WTC11 (cell line): ENCODE measurements around the gene MEIS2. TPM values are rescaled to one million over a fixed set of nuclear protein-coding genes. Genes with fewer than 3 reads are reported as not detected.

ENCODE experiments used
- ATAC-seq: fragments of 200-7000 bp; cut with Tn5 transposase; 2 replicates; pipeline ENCODE4 v1.10.0; 2021; ENCODE audit warnings: mild to moderate bottlenecking, moderate library complexity
- CTCF ChIA-PET: fragments of 300-600 bp; sonication (Branson Sonifier 250); formaldehyde crosslinking; loops from one replicate; lab custom pipeline; 2021; ENCODE audit warnings: antibody characterized with exemption; lab: Charles Lee
- POLR2A ChIA-PET: fragments of 350-600 bp; sonication (Branson Sonifier 250); formaldehyde crosslinking; loops from one replicate; lab custom pipeline; 2021; ENCODE audit warnings: antibody characterized with exemption; lab: Charles Lee
- DNase-seq: peaks from one replicate; pipeline ENCODE4 v3.0.0; 2021; ENCODE audit warnings: low spot score
- H3K27ac Mint-ChIP-seq: 2 replicates; pipeline ENCODE4 v1.8.0; 2021; ENCODE audit warnings: mixed read lengths
- H3K27me3 Mint-ChIP-seq: 2 replicates; pipeline ENCODE4 v1.8.0; 2021; ENCODE audit warnings: low read depth, mild to moderate bottlenecking, moderate library complexity, mixed read lengths
- H3K36me3 Mint-ChIP-seq: 2 replicates; pipeline ENCODE4 v1.8.0; 2021; ENCODE audit warnings: mixed read lengths
- H3K4me1 Mint-ChIP-seq: 2 replicates; pipeline ENCODE4 v1.8.0; 2022; ENCODE audit warnings: mixed read lengths
- H3K4me3 Mint-ChIP-seq: 2 replicates; pipeline ENCODE4 v1.8.0; 2021; ENCODE audit warnings: mild to moderate bottlenecking, moderate library complexity, mixed read lengths
- H3K9me3 Mint-ChIP-seq: 2 replicates; pipeline ENCODE4 v1.8.0; 2021; ENCODE audit warnings: mixed read lengths
- CREB1 ChIP-seq: sonication (generic); formaldehyde crosslinking; IDR thresholded peaks from 2 replicates; pipeline ENCODE4 v1.8.0; 2023; ENCODE audit warnings: mild to moderate bottlenecking, missing genetic modification reagents
- EMX1 ChIP-seq: fragments of 250-450 bp; sonication (Bioruptor Pico); IDR thresholded peaks from 2 replicates; pipeline ENCODE4 v1.8.0; 2021; ENCODE audit warnings: mild to moderate bottlenecking
- GABPB1 ChIP-seq: sonication (generic); formaldehyde crosslinking; IDR thresholded peaks from 2 replicates; pipeline ENCODE4 v1.8.1; 2023; ENCODE audit warnings: mild to moderate bottlenecking, missing genetic modification reagents
- HMGA2 ChIP-seq: fragments of 250-450 bp; sonication (Bioruptor Pico); IDR thresholded peaks from 2 replicates; pipeline ENCODE4 v1.4.0; 2021; ENCODE audit warnings: mild to moderate bottlenecking, moderate library complexity
- NR1H2 ChIP-seq: sonication (generic); formaldehyde crosslinking; IDR thresholded peaks from 2 replicates; pipeline ENCODE4 v1.9.0; 2021; ENCODE audit warnings: mild to moderate bottlenecking, moderate library complexity, missing genetic modification reagents
- SP1 ChIP-seq: sonication (generic); formaldehyde crosslinking; conservative IDR thresholded peaks from 2 replicates; pipeline ENCODE4 v1.8.1; 2022; ENCODE audit warnings: missing genetic modification reagents
- ZNF121 ChIP-seq: sonication (generic); formaldehyde crosslinking; IDR thresholded peaks from 2 replicates; pipeline ENCODE4 v1.8.0; 2023; ENCODE audit warnings: missing genetic modification reagents
- ZNF138 ChIP-seq: sonication (generic); formaldehyde crosslinking; conservative IDR thresholded peaks from 2 replicates; pipeline ENCODE4 v1.8.1; 2022; ENCODE audit warnings: mild to moderate bottlenecking, moderate library complexity, missing genetic modification reagents
- ZNF219 ChIP-seq: sonication (generic); formaldehyde crosslinking; IDR thresholded peaks from 2 replicates; pipeline ENCODE4 v1.8.0; 2023; ENCODE audit warnings: missing genetic modification reagents, mild to moderate bottlenecking, borderline replicate concordance
- ZNF416 ChIP-seq: fragments of 250-450 bp; sonication (Bioruptor Pico); IDR thresholded peaks from 2 replicates; pipeline ENCODE4 v1.9.0; 2021; ENCODE audit warnings: mild to moderate bottlenecking, inconsistent platforms
- ZNF423 ChIP-seq: fragments of 250-450 bp; sonication (Bioruptor Pico); IDR thresholded peaks from 2 replicates; pipeline ENCODE4 v2.1.2; 2022; ENCODE audit warnings: mild to moderate bottlenecking, moderate library complexity
- total RNA-seq: library from RNA; stranded (reverse); gene quantifications from 3 replicates; pipeline ENCODE4 v1.2.3, GENCODE V29; 2021
- TF ChIP-seq, protein P1 (sequence below): sonication (generic); formaldehyde crosslinking; conservative IDR thresholded peaks from 2 replicates; pipeline ENCODE4 v1.8.1; 2023; ENCODE audit warnings: mild to moderate bottlenecking, low read depth, missing genetic modification reagents, moderate library complexity
- TF ChIP-seq, protein P2 (sequence below): sonication (generic); formaldehyde crosslinking; IDR thresholded peaks from 2 replicates; pipeline ENCODE4 v1.8.1; 2023; ENCODE audit warnings: mild to moderate bottlenecking, missing genetic modification reagents, moderate library complexity
- TF ChIP-seq, protein P3 (sequence below): fragments of 200-600 bp; IDR thresholded peaks from 2 replicates; pipeline ENCODE4 v1.8.0; 2022; ENCODE audit warnings: antibody characterized with exemption
- TF ChIP-seq, protein P4 (sequence below): sonication (generic); formaldehyde crosslinking; IDR thresholded peaks from 2 replicates; pipeline ENCODE4 v1.8.1; 2022; ENCODE audit warnings: missing genetic modification reagents, borderline replicate concordance
- TF ChIP-seq, protein P5 (sequence below): fragments of 250-450 bp; sonication (Bioruptor Pico); IDR thresholded peaks from 2 replicates; pipeline ENCODE4 v1.9.0; 2021; ENCODE audit warnings: mild to moderate bottlenecking
- TF ChIP-seq, protein P6 (sequence below): sonication (generic); formaldehyde crosslinking; IDR thresholded peaks from 2 replicates; pipeline ENCODE4 v1.8.0; 2023; ENCODE audit warnings: missing genetic modification reagents, mild to moderate bottlenecking, borderline replicate concordance
- TF ChIP-seq, protein P7 (sequence below): fragments of 250-450 bp; sonication (Bioruptor Pico); IDR thresholded peaks from 2 replicates; pipeline ENCODE4 v1.9.0; 2021; ENCODE audit warnings: mild to moderate bottlenecking
- TF ChIP-seq, protein P8 (sequence below): sonication (generic); formaldehyde crosslinking; IDR thresholded peaks from 2 replicates; pipeline ENCODE4 v1.8.1; 2023; ENCODE audit warnings: mild to moderate bottlenecking, missing genetic modification reagents, moderate library complexity

MEIS2 gene
- total RNA-seq, 1 experiment from 2014 or later = 0.57 TPM

DNA sequence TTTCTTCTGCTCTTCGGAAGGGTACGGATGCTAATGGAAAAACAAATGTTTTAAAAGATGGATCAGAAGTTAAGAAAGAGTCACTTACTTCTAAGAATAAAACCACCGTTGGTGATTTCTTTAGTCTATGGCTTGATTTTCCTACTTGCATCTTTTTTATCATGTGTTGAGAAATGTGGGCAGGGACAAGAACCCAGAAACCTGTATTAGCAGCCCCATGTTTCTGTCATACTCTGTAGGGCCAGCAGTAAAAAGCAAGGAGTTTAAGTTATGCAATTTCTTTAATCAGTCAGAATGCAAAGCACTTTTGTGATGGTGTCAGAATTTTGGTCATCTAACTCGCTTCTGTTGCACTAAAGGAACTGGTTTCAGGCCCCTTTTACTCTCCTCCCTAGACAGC lies 150.0 kb downstream of the MEIS2 start:
- ChIA-PET POLR2A (no interaction called here), CTCF (no interaction called here)
- Mint-ChIP-seq H3K4me1 (peaks cover 6% of the 10 kb centered on the region; the same call in 1 of the 2 replicates), H3K9me3 (no peaks in the 10 kb centered on the region), H3K27me3 (no peaks in the 10 kb centered on the region), H3K27ac (no peak overlapping the region), H3K4me3 (no peak overlapping the region), H3K36me3 (no peaks in the 10 kb centered on the region)
- no peak for TF ChIP-seq NR1H2
- TF ChIP-seq ZNF423 (CRISPR knock-in tag) = no peak
- no peak for TF ChIP-seq ZNF138 (CRISPR knock-in tag)
- no peak for TF ChIP-seq SP1 (CRISPR knock-in tag)
- TF ChIP-seq, protein P1, sequence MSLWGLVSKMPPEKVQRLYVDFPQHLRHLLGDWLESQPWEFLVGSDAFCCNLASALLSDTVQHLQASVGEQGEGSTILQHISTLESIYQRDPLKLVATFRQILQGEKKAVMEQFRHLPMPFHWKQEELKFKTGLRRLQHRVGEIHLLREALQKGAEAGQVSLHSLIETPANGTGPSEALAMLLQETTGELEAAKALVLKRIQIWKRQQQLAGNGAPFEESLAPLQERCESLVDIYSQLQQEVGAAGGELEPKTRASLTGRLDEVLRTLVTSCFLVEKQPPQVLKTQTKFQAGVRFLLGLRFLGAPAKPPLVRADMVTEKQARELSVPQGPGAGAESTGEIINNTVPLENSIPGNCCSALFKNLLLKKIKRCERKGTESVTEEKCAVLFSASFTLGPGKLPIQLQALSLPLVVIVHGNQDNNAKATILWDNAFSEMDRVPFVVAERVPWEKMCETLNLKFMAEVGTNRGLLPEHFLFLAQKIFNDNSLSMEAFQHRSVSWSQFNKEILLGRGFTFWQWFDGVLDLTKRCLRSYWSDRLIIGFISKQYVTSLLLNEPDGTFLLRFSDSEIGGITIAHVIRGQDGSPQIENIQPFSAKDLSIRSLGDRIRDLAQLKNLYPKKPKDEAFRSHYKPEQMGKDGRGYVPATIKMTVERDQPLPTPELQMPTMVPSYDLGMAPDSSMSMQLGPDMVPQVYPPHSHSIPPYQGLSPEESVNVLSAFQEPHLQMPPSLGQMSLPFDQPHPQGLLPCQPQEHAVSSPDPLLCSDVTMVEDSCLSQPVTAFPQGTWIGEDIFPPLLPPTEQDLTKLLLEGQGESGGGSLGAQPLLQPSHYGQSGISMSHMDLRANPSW = no peak
- no peak for TF ChIP-seq ZNF416 (CRISPR knock-in tag)
- TF ChIP-seq, protein P2, sequence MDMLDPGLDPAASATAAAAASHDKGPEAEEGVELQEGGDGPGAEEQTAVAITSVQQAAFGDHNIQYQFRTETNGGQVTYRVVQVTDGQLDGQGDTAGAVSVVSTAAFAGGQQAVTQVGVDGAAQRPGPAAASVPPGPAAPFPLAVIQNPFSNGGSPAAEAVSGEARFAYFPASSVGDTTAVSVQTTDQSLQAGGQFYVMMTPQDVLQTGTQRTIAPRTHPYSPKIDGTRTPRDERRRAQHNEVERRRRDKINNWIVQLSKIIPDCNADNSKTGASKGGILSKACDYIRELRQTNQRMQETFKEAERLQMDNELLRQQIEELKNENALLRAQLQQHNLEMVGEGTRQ (CRISPR knock-in tag) = no peak
- TF ChIP-seq, protein P3, sequence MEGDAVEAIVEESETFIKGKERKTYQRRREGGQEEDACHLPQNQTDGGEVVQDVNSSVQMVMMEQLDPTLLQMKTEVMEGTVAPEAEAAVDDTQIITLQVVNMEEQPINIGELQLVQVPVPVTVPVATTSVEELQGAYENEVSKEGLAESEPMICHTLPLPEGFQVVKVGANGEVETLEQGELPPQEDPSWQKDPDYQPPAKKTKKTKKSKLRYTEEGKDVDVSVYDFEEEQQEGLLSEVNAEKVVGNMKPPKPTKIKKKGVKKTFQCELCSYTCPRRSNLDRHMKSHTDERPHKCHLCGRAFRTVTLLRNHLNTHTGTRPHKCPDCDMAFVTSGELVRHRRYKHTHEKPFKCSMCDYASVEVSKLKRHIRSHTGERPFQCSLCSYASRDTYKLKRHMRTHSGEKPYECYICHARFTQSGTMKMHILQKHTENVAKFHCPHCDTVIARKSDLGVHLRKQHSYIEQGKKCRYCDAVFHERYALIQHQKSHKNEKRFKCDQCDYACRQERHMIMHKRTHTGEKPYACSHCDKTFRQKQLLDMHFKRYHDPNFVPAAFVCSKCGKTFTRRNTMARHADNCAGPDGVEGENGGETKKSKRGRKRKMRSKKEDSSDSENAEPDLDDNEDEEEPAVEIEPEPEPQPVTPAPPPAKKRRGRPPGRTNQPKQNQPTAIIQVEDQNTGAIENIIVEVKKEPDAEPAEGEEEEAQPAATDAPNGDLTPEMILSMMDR = no peak
- TF ChIP-seq, protein P4, sequence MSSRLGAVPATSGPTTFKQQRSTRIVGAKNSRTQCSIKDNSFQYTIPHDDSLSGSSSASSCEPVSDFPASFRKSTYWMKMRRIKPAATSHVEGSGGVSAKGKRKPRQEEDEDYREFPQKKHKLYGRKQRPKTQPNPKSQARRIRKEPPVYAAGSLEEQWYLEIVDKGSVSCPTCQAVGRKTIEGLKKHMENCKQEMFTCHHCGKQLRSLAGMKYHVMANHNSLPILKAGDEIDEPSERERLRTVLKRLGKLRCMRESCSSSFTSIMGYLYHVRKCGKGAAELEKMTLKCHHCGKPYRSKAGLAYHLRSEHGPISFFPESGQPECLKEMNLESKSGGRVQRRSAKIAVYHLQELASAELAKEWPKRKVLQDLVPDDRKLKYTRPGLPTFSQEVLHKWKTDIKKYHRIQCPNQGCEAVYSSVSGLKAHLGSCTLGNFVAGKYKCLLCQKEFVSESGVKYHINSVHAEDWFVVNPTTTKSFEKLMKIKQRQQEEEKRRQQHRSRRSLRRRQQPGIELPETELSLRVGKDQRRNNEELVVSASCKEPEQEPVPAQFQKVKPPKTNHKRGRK = no peak
- no peak for TF ChIP-seq ZNF219 (CRISPR knock-in tag)
- TF ChIP-seq, protein P5, sequence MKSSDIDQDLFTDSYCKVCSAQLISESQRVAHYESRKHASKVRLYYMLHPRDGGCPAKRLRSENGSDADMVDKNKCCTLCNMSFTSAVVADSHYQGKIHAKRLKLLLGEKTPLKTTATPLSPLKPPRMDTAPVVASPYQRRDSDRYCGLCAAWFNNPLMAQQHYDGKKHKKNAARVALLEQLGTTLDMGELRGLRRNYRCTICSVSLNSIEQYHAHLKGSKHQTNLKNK (CRISPR knock-in tag) = no peak
- TF ChIP-seq, protein P6, sequence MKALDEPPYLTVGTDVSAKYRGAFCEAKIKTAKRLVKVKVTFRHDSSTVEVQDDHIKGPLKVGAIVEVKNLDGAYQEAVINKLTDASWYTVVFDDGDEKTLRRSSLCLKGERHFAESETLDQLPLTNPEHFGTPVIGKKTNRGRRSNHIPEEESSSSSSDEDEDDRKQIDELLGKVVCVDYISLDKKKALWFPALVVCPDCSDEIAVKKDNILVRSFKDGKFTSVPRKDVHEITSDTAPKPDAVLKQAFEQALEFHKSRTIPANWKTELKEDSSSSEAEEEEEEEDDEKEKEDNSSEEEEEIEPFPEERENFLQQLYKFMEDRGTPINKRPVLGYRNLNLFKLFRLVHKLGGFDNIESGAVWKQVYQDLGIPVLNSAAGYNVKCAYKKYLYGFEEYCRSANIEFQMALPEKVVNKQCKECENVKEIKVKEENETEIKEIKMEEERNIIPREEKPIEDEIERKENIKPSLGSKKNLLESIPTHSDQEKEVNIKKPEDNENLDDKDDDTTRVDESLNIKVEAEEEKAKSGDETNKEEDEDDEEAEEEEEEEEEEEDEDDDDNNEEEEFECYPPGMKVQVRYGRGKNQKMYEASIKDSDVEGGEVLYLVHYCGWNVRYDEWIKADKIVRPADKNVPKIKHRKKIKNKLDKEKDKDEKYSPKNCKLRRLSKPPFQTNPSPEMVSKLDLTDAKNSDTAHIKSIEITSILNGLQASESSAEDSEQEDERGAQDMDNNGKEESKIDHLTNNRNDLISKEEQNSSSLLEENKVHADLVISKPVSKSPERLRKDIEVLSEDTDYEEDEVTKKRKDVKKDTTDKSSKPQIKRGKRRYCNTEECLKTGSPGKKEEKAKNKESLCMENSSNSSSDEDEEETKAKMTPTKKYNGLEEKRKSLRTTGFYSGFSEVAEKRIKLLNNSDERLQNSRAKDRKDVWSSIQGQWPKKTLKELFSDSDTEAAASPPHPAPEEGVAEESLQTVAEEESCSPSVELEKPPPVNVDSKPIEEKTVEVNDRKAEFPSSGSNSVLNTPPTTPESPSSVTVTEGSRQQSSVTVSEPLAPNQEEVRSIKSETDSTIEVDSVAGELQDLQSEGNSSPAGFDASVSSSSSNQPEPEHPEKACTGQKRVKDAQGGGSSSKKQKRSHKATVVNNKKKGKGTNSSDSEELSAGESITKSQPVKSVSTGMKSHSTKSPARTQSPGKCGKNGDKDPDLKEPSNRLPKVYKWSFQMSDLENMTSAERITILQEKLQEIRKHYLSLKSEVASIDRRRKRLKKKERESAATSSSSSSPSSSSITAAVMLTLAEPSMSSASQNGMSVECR (CRISPR knock-in tag) = no peak
- TF ChIP-seq, protein P7, sequence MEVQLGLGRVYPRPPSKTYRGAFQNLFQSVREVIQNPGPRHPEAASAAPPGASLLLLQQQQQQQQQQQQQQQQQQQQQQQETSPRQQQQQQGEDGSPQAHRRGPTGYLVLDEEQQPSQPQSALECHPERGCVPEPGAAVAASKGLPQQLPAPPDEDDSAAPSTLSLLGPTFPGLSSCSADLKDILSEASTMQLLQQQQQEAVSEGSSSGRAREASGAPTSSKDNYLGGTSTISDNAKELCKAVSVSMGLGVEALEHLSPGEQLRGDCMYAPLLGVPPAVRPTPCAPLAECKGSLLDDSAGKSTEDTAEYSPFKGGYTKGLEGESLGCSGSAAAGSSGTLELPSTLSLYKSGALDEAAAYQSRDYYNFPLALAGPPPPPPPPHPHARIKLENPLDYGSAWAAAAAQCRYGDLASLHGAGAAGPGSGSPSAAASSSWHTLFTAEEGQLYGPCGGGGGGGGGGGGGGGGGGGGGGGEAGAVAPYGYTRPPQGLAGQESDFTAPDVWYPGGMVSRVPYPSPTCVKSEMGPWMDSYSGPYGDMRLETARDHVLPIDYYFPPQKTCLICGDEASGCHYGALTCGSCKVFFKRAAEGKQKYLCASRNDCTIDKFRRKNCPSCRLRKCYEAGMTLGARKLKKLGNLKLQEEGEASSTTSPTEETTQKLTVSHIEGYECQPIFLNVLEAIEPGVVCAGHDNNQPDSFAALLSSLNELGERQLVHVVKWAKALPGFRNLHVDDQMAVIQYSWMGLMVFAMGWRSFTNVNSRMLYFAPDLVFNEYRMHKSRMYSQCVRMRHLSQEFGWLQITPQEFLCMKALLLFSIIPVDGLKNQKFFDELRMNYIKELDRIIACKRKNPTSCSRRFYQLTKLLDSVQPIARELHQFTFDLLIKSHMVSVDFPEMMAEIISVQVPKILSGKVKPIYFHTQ = no peak
- no peak for TF ChIP-seq CREB1 (CRISPR knock-in tag)
- no peak for TF ChIP-seq ZNF121
- no peak for TF ChIP-seq EMX1
- no peak for TF ChIP-seq GABPB1 (CRISPR knock-in tag)
- TF ChIP-seq, protein P8, sequence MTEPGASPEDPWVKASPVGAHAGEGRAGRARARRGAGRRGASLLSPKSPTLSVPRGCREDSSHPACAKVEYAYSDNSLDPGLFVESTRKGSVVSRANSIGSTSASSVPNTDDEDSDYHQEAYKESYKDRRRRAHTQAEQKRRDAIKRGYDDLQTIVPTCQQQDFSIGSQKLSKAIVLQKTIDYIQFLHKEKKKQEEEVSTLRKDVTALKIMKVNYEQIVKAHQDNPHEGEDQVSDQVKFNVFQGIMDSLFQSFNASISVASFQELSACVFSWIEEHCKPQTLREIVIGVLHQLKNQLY (CRISPR knock-in tag) = no peak
- TF ChIP-seq HMGA2 (CRISPR knock-in tag) = no peak
- DNase-seq = no peak
- no peak for ATAC-seq
